K562 (cell line): ENCODE results near the gene GJC2. TPM values are rescaled to one million over a fixed set of nuclear protein-coding genes. Genes with fewer than 3 reads are reported as not detected.

Source experiments
- EWSR1 ChIP-seq: fragments of 450-650 bp; IDR thresholded peaks from 2 replicates; pipeline ENCODE4 v1.6.1; 2018; ENCODE audit warnings: borderline replicate concordance, mild to moderate bottlenecking, low read depth, moderate library complexity; ENCODE audit not compliant: partially characterized antibody
- FOXK2 ChIP-seq, 2 experiments: fragments of 450-650 bp; IDR thresholded peaks in 1 of 2; conservative IDR thresholded peaks in 1 of 2; 2 replicates each; pipeline ENCODE4 v1.6.1; 2016; ENCODE audit warnings: low read depth in 2 of 2, mild to moderate bottlenecking in 1 of 2
- MCM2 ChIP-seq: fragments of 450-650 bp; IDR thresholded peaks from 2 replicates; pipeline ENCODE4 v1.6.1; 2017; ENCODE audit warnings: low read depth, mild to moderate bottlenecking
- MTF1 ChIP-seq: fragments of 250-450 bp; sonication (Bioruptor Pico); IDR thresholded peaks from 2 replicates; pipeline ENCODE4 v1.9.0; 2021; ENCODE audit warnings: moderate library complexity, mild to moderate bottlenecking, inconsistent platforms, borderline replicate concordance
- NFATC3 ChIP-seq: fragments of 450-650 bp; IDR thresholded peaks from 2 replicates; pipeline ENCODE4 v1.6.1; 2017; ENCODE audit warnings: mild to moderate bottlenecking
- PML ChIP-seq: IDR thresholded peaks from 2 replicates; pipeline ENCODE4 v1.6.1; 2012; ENCODE audit warnings: low read length, inconsistent platforms
- PTRF ChIP-seq: fragments of 450-650 bp; IDR thresholded peaks from 2 replicates; pipeline ENCODE4 v1.6.1; 2016; ENCODE audit warnings: mild to moderate bottlenecking, missing genetic modification characterization, missing compliant biosample characterization
- RAD21 ChIP-seq, 2 experiments: fragments of 250-450 bp in 1 of 2; fragments of 450-650 bp in 1 of 2; sonication (Bioruptor Pico) in 1 of 2; formaldehyde crosslinking in 1 of 2; IDR thresholded peaks in 1 of 2; conservative IDR thresholded peaks in 1 of 2; 2 replicates each; pipeline versions ENCODE4 v1.4.0 to v1.8.0; 2020 to 2022; ENCODE audit warnings: mild to moderate bottlenecking in 2 of 2, moderate library complexity in 1 of 2
- RAD51 ChIP-seq: fragments of 450-650 bp; IDR thresholded peaks from 2 replicates; pipeline ENCODE4 v1.7.1; 2016; ENCODE audit warnings: low read depth, mild to moderate bottlenecking, borderline replicate concordance
- SMAD4 ChIP-seq: fragments of 250-450 bp; sonication (Bioruptor Pico); conservative IDR thresholded peaks from 2 replicates; pipeline ENCODE4 v1.8.0; 2021; ENCODE audit warnings: inconsistent platforms, mild to moderate bottlenecking, moderate library complexity
- SMARCE1 ChIP-seq: fragments of 450-650 bp; IDR thresholded peaks from 2 replicates; pipeline ENCODE4 v1.7.1; 2016; ENCODE audit warnings: mild to moderate bottlenecking
- SRF ChIP-seq, 2 experiments: fragments of 250-450, 450-650 bp in 1 of 2; sonication (Bioruptor Pico) in 1 of 2; sonication (generic) in 1 of 2; formaldehyde crosslinking; IDR thresholded peaks; 2 replicates each; pipeline versions ENCODE4 v1.5.0 to v1.5.1; 2020 to 2022; ENCODE audit warnings: mild to moderate bottlenecking in 1 of 2, missing genetic modification reagents in 1 of 2
- SRSF3 ChIP-seq: fragments of 200-400 bp; formaldehyde crosslinking; IDR thresholded peaks from 2 replicates; pipeline ENCODE4 v1.6.1; 2016; ENCODE audit warnings: mild to moderate bottlenecking, low read length, moderate library complexity; ENCODE audit not compliant: insufficient read depth
- ZFP1 ChIP-seq: fragments of 450-650 bp; formaldehyde crosslinking; IDR thresholded peaks from 2 replicates; pipeline ENCODE4 v1.4.0; 2020; ENCODE audit warnings: mild to moderate bottlenecking, mixed read lengths
- ZNF12 ChIP-seq: sonication (generic); formaldehyde crosslinking; IDR thresholded peaks from 2 replicates; pipeline ENCODE4 v1.4.0; 2020; ENCODE audit warnings: mild to moderate bottlenecking, missing genetic modification reagents
- ZNF445 ChIP-seq: fragments of 250-450 bp; sonication (Bioruptor Pico); IDR thresholded peaks from 2 replicates; pipeline ENCODE4 v1.4.0; 2020; ENCODE audit warnings: low read depth, mild to moderate bottlenecking, moderate library complexity
- polyA plus RNA-seq, 8 experiments: library from polyadenylated mRNA; depleted of rRNA in 4 of 8; stranded (reverse) in 5 of 8; unstranded in 3 of 8; fragments of >200 nt; fragmentation: Nextera tagmentation in 2 of 8; fragmentation: Illumina TruSeq in 1 of 8; extraction: Ambion mirVana in 2 of 8; extraction: Trizol in 1 of 8; gene quantifications; 2 replicates each; pipeline versions ENCODE4 v1.2.1 to v1.2.3, GENCODE V29; 2011 to 2014; ENCODE audit warnings: inconsistent platforms in 1 of 8, missing spikeins in 1 of 8
- total RNA-seq, 7 experiments: library from RNA; depleted of rRNA in 6 of 7; stranded (reverse); fragments of >200 nt in 6 of 7; fragmentation: Illumina TruSeq in 2 of 7; extraction: Trizol in 2 of 7; gene quantifications; 2 replicates each; pipeline versions ENCODE4 v1.2.1 to v1.2.3, GENCODE V29; 2011 to 2021; ENCODE audit warnings: low replicate concordance in 1 of 7
- TF ChIP-seq, protein P1 (sequence below): fragments of 150-350 bp; conservative IDR thresholded peaks from 2 replicates; pipeline ENCODE4 v1.6.1; 2014; ENCODE audit warnings: low read length
- TF ChIP-seq, protein P2 (sequence below): fragments of 250-450 bp; sonication (Bioruptor Pico); IDR thresholded peaks from 2 replicates; pipeline ENCODE4 v1.4.0; 2020; ENCODE audit warnings: mild to moderate bottlenecking, moderate library complexity

GJC2 gene
- total and polyA plus RNA-seq, 9 of the 15 experiments (the other 6 are each of a cell fraction or from before 2014, with no cell fraction given), result 0.03 to 0.62 (median 0.11) TPM; not detected in 2

DNA sequence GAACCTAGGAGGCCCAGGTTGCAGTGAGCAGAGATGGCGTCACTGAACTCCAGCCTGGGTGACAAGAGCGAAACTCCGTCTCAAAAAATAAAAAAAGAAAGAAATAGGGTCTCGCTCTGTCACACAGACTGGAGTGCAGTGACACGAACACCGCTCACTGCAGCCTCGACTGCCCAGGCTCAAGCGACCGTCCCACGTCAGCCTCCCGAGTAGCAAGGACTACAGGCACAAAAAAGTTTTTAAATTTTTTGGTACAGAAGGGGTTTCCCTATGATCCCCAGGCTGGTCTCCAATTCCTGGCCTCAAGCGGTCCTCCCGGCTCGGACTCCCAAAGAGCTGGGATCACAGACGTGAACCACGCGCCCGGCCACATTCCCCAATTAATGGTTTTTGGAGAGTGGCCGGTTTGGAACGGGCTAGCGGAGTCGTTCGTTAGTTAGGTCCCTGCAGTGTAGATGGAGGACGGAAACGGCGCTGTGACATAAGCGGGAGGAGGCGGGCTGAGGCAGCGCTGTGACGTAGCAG is 10.3 kb upstream of the GJC2 start (continued):
- TF ChIP-seq, protein P1, sequence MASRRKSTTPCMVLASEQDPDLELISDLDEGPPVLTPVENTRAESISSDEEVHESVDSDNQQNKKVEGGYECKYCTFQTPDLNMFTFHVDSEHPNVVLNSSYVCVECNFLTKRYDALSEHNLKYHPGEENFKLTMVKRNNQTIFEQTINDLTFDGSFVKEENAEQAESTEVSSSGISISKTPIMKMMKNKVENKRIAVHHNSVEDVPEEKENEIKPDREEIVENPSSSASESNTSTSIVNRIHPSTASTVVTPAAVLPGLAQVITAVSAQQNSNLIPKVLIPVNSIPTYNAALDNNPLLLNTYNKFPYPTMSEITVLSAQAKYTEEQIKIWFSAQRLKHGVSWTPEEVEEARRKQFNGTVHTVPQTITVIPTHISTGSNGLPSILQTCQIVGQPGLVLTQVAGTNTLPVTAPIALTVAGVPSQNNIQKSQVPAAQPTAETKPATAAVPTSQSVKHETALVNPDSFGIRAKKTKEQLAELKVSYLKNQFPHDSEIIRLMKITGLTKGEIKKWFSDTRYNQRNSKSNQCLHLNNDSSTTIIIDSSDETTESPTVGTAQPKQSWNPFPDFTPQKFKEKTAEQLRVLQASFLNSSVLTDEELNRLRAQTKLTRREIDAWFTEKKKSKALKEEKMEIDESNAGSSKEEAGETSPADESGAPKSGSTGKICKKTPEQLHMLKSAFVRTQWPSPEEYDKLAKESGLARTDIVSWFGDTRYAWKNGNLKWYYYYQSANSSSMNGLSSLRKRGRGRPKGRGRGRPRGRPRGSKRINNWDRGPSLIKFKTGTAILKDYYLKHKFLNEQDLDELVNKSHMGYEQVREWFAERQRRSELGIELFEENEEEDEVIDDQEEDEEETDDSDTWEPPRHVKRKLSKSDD, result no peak
- TF ChIP-seq ZFP1 (CRISPR knock-in tag) (no peak), SMARCE1 (0 out of 2 replicates have a peak, but pooled peaks have one; percentile 17), MCM2 (no peak), EWSR1 (no peak), PTRF (no peak), FOXK2 (conservative IDR thresholded peaks at IDR 0.05 in 1 of 2, IDR thresholded peaks at IDR 0.05 in 1 of 2; ENCODE audit: low read depth in 2 of 2) (no peak), ZNF12 (no peak), RAD21 (CRISPR knock-in tag; conservative IDR thresholded peaks at IDR 0.05 in 1 of 2, IDR thresholded peaks at IDR 0.05 in 1 of 2) (peak in 1 of 2 experiments; percentile 31; a peak in 2 of 4 replicates), SMAD4 (CRISPR knock-in tag) (no peak), ZNF445 (no peak), MTF1 (no peak), RAD51 (no peak), PML (no peak; the same call in 1 of the 2 replicates), NFATC3 (peak; percentile 77; the same call in 1 of the 2 replicates), SRSF3 (no peak), SRF (CRISPR knock-in tag; IDR thresholded peaks at IDR 0.05) (no peak; a peak in 1 of 4 replicates)
- TF ChIP-seq, protein P2, sequence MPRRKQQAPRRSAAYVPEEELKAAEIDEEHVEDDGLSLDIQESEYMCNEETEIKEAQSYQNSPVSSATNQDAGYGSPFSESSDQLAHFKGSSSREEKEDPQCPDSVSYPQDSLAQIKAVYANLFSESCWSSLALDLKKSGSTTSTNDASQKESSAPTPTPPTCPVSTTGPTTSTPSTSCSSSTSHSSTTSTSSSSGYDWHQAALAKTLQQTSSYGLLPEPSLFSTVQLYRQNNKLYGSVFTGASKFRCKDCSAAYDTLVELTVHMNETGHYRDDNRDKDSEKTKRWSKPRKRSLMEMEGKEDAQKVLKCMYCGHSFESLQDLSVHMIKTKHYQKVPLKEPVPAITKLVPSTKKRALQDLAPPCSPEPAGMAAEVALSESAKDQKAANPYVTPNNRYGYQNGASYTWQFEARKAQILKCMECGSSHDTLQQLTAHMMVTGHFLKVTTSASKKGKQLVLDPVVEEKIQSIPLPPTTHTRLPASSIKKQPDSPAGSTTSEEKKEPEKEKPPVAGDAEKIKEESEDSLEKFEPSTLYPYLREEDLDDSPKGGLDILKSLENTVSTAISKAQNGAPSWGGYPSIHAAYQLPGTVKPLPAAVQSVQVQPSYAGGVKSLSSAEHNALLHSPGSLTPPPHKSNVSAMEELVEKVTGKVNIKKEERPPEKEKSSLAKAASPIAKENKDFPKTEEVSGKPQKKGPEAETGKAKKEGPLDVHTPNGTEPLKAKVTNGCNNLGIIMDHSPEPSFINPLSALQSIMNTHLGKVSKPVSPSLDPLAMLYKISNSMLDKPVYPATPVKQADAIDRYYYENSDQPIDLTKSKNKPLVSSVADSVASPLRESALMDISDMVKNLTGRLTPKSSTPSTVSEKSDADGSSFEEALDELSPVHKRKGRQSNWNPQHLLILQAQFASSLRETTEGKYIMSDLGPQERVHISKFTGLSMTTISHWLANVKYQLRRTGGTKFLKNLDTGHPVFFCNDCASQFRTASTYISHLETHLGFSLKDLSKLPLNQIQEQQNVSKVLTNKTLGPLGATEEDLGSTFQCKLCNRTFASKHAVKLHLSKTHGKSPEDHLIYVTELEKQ, result no peak
